B cell (primary cell): ENCODE measurements around the gene PMVK. TPM values are rescaled to one million over a fixed set of nuclear protein-coding genes. Genes with fewer than 3 reads are reported as not detected.

ENCODE experiments used
- ATAC-seq: fragments of 200-7000 bp; cut with Tn5 transposase; one replicate; pipeline ENCODE4 v1.10.0; 2021; ENCODE audit warnings: low read depth, mild to moderate bottlenecking, moderate number of reproducible peaks, moderate library complexity
- CTCF ChIA-PET: fragments of 350-600 bp; sonication (Branson Sonifier 250); formaldehyde crosslinking; loops from one replicate; lab custom pipeline; 2021; ENCODE audit warnings: antibody characterized with exemption, inconsistent platforms; lab: Charles Lee
- POLR2A ChIA-PET: fragments of 350-600 bp; sonication (Branson Sonifier 250); formaldehyde crosslinking; loops from one replicate; lab custom pipeline; 2021; ENCODE audit warnings: antibody characterized with exemption; lab: Charles Lee
- DNase-seq: peaks from one replicate; pipeline ENCODE4 v3.0.0; 2013
- H2AFZ ChIP-seq: 2 replicates; pipeline ENCODE4 v1.6.1; 2012; ENCODE audit warnings: mild to moderate bottlenecking, low read depth, low read length; ENCODE audit not compliant: insufficient read depth, poor library complexity, severe bottlenecking
- H3K27ac ChIP-seq, 2 donors: 1 replicate in 1 of 2; 2 replicates in 1 of 2; pipeline ENCODE4 v1.5.1; 2012 to 2013; ENCODE audit warnings: low read length in 2 of 2, mild to moderate bottlenecking in 2 of 2, moderate library complexity in 1 of 2
- H3K27me3 ChIP-seq, 4 experiments: fragments of 200-600 bp in 1 of 4; sonication (generic) in 1 of 4; replicated peaks in 1 of 4; 1 replicate in 2 of 4; 2 replicates in 2 of 4; pipeline versions ENCODE4 v1.6.1 to v1.7.0; 2013 to 2016; ENCODE audit warnings: low read length in 3 of 4, mild to moderate bottlenecking in 2 of 4, mixed read lengths in 1 of 4, moderate library complexity in 1 of 4; ENCODE audit not compliant: insufficient read depth in 4 of 4, control insufficient read depth in 3 of 4; ENCODE audit errors: control extremely low read depth in 1 of 4
- H3K36me3 ChIP-seq, 2 experiments: replicated peaks in 1 of 2; 1 replicate in 1 of 2; 2 replicates in 1 of 2; pipeline versions ENCODE4 v1.6.1 to v1.7.1; 2013; ENCODE audit warnings: low read length in 1 of 2; ENCODE audit not compliant: insufficient read depth in 2 of 2, control insufficient read depth in 1 of 2; ENCODE audit errors: control extremely low read depth in 1 of 2, extremely low read depth in 1 of 2
- H3K4me1 ChIP-seq, 2 donors: fragments of 200-600 bp in 1 of 2; sonication (generic) in 1 of 2; 1 replicate in 1 of 2; 2 replicates in 1 of 2; pipeline versions ENCODE4 v1.5.1 to v1.6.1; 2013 to 2017; ENCODE audit warnings: low read length in 2 of 2; ENCODE audit not compliant: control insufficient read depth in 2 of 2, insufficient read depth in 2 of 2
- H3K4me2 ChIP-seq: replicated peaks from 2 replicates; pipeline ENCODE3; 2012; ENCODE audit warnings: mild to moderate bottlenecking, low read depth, low read length; ENCODE audit not compliant: poor library complexity, severe bottlenecking
- H3K4me3 ChIP-seq, 5 experiments: fragments of 200-600 bp in 1 of 5; sonication (generic) in 1 of 5; 1 replicate in 3 of 5; 2 replicates in 2 of 5; pipeline versions ENCODE4 v1.5.1 to v1.7.0; 2011 to 2016; ENCODE audit warnings: low read length in 4 of 5, mild to moderate bottlenecking in 4 of 5, low read depth in 2 of 5, control low read depth in 1 of 5, moderate library complexity in 1 of 5; ENCODE audit not compliant: insufficient read depth in 1 of 5; ENCODE audit errors: control extremely low read depth in 1 of 5, extremely low read depth in 1 of 5
- H3K79me2 ChIP-seq: fragments of 200-600 bp; sonication (generic); one replicate; pipeline ENCODE4 v1.6.0; 2016; ENCODE audit warnings: low read length; ENCODE audit not compliant: control insufficient read depth, insufficient read depth
- H3K9ac ChIP-seq: fragments of 200-600 bp; sonication (generic); 2 replicates; pipeline ENCODE4 v1.6.1; 2017; ENCODE audit warnings: mild to moderate bottlenecking, low read length, moderate library complexity
- H3K9me3 ChIP-seq, 3 donors: one replicate each; pipeline versions ENCODE4 v1.6.1 to v1.7.1; 2013; ENCODE audit warnings: low read length in 2 of 3; ENCODE audit not compliant: control insufficient read depth in 2 of 3, insufficient read depth in 1 of 3; ENCODE audit errors: control extremely low read depth in 1 of 3
- H4K20me1 ChIP-seq: 2 replicates; pipeline ENCODE4 v1.6.0; 2012; ENCODE audit warnings: mild to moderate bottlenecking, low read length; ENCODE audit not compliant: insufficient read depth, control insufficient read depth, poor library complexity, severe bottlenecking
- H3K27ac Mint-ChIP-seq: one replicate; pipeline ENCODE4 v1.8.0; 2021; ENCODE audit warnings: mixed read lengths
- H3K27me3 Mint-ChIP-seq: one replicate; pipeline ENCODE4 v1.8.0; 2021; ENCODE audit warnings: mixed read lengths
- H3K4me1 Mint-ChIP-seq: one replicate; pipeline ENCODE4 v1.8.0; 2021; ENCODE audit warnings: mixed read lengths
- H3K4me3 Mint-ChIP-seq: one replicate; pipeline ENCODE4 v1.8.0; 2021; ENCODE audit warnings: mixed read lengths
- H3K9me3 Mint-ChIP-seq: one replicate; pipeline ENCODE4 v1.8.0; 2022; ENCODE audit warnings: mixed read lengths; ENCODE audit not compliant: insufficient read depth
- EZH2 ChIP-seq: IDR thresholded peaks from 2 replicates; pipeline ENCODE4 v1.6.1; 2012; ENCODE audit warnings: borderline replicate concordance, low read depth, mild to moderate bottlenecking, moderate library complexity, low read length; ENCODE audit not compliant: insufficient read depth, poor library complexity, severe bottlenecking
- WGBS: methylation state at CpG from one replicate; pipeline ENCODE4 v1.1.5; 2013; ENCODE audit warnings: missing lambda C conversion rate; ENCODE audit not compliant: insufficient coverage; 5-methylcytosine and 5-hydroxymethylcytosine counted together
- intact Hi-C: fragments of 100-400 bp; cut with micrococcal nuclease; formaldehyde crosslinking; loops from one replicate; pipeline ENCODE4 v1.10.0; 2022
- polyA plus RNA-seq: library from polyadenylated mRNA; depleted of rRNA; stranded (reverse); fragments of >200 nt; gene quantifications from 2 replicates; pipeline ENCODE4 v1.2.3, GENCODE V29; 2012
- total RNA-seq, 2 donors: library from RNA; stranded (reverse); fragments of 120-200 nt in 1 of 2; gene quantifications; 1 replicate in 1 of 2; 2 replicates in 1 of 2; pipeline versions ENCODE4 v1.2.3 to v1.2.4, GENCODE V29; 2013 to 2022
- TF ChIP-seq, protein P1 (sequence below): fragments of 200-600 bp; IDR thresholded peaks from one replicate; pipeline ENCODE4 v1.8.0; 2022; ENCODE audit warnings: antibody characterized with exemption, mild to moderate bottlenecking

Gene PMVK
- total and polyA plus RNA-seq, 2 donors (not counting 1 experiment from before 2014, with no cell fraction given): 15.0 to 15.4 TPM

DNA sequence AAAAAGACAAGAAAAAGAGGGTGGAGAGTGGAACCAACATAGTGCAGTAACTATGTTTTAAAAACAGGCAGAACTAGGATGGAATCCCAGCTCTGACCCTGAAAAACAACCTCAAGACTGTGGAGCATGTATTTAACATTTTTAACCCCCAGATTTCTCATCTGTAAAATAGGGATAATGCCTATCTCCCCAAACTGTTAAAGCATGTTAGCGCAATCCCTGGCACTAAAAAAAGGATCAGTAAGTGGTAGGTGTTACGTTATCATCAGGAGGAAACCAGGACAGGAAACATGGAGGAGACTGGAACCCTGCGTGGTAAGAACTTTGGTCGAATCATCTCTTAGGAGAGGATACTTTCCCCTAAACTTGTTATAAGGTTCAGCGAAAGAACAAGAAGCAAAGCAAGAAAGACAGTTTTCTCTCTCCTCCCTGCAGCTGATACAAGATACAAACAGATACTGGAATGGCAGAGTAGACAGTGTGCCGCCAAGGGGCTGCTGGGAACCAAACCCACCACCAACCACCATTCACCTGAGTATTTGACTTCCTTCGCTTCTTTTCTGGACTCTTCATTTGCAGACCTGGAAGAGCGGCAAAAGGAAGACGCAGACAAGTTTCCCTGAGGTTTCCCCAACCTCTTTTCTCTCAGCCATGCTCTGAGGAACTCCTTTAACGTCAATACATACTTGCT is 24.1 kb upstream of the PMVK start:
- ATAC-seq: no peak
- Histone ChIP-seq H4K20me1 (peaks cover 27% of the 10 kb centered on the region), H3K36me3 (peaks cover 6 to 40% of the 10 kb centered on the region in 2 experiments), H3K9ac (peak overlapping the region; percentile 86), H3K9me3 (no peaks in the 10 kb centered on the region), H3K4me1 (peaks cover 26 to 41% of the 10 kb centered on the region in 2 donors), H3K4me2 (peak overlapping the region; percentile 94), H3K27ac (peak overlapping the region; percentile 76 to 96), H3K4me3 (peak overlapping the region; percentile 62 to 91 (median 81)), H2AFZ (peak overlapping the region; percentile 8), H3K27me3 (no peaks in the 10 kb centered on the region), H3K79me2 (peaks cover 65% of the 10 kb centered on the region)
- Mint-ChIP-seq H3K4me3 (peak overlapping the region; percentile 91), H3K27ac (peak overlapping the region; percentile 93), H3K27me3 (no peaks in the 10 kb centered on the region), H3K4me1 (peaks cover 38% of the 10 kb centered on the region), H3K9me3 (no peaks in the 10 kb centered on the region)
- intact Hi-C loops: loop anchor here (1.0 to 2.0 kb wide), 5 partner anchors 13 to 402 kb away; partner anchors contain the start of genes FLAD1 and UBE2Q1
- DNase-seq: no peak
- 5% methylated on average over 3 of the region's 10 CpGs for WGBS
- no peak for TF ChIP-seq EZH2
- TF ChIP-seq, protein P1, sequence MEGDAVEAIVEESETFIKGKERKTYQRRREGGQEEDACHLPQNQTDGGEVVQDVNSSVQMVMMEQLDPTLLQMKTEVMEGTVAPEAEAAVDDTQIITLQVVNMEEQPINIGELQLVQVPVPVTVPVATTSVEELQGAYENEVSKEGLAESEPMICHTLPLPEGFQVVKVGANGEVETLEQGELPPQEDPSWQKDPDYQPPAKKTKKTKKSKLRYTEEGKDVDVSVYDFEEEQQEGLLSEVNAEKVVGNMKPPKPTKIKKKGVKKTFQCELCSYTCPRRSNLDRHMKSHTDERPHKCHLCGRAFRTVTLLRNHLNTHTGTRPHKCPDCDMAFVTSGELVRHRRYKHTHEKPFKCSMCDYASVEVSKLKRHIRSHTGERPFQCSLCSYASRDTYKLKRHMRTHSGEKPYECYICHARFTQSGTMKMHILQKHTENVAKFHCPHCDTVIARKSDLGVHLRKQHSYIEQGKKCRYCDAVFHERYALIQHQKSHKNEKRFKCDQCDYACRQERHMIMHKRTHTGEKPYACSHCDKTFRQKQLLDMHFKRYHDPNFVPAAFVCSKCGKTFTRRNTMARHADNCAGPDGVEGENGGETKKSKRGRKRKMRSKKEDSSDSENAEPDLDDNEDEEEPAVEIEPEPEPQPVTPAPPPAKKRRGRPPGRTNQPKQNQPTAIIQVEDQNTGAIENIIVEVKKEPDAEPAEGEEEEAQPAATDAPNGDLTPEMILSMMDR: no peak
- POLR2A ChIA-PET: interaction anchor here (0.5 to 2.5 kb wide), 10 partner anchors 14 to 189 kb away, joined by 3 to 26 read pairs (median 6); partner anchors contain the start of genes CKS1B and PMVK
- CTCF ChIA-PET: interaction anchor here (0.7 to 6.5 kb wide), 10 partner anchors 8 to 101 kb away, joined by 3 to 61 read pairs (median 8); partner anchors contain the start of genes CKS1B, LENEP, PMVK and SHC1

GRCh38 chr1:154959426-154959780 is 22.9 kb upstream of the PMVK start:
- H2AFZ ChIP-seq: no peak overlapping the region
- H3K4me3 ChIP-seq: no peak overlapping the region
- 96% methylated on average over 4 of the region's 7 CpGs for WGBS
- H4K20me1 ChIP-seq: peaks cover 36% of the 10 kb centered on the region
- no peak for TF ChIP-seq EZH2
- TF ChIP-seq, protein P1: no peak
- ChIA-PET POLR2A (no interaction called here), CTCF (interaction anchor here (0.7 to 6.5 kb wide), 4 partner anchors 13 to 60 kb away, joined by 3 to 38 read pairs (median 4); partner anchors contain the start of genes CKS1B, FLAD1 and SHC1)
- no peaks in the 10 kb centered on the region for H3K27me3 ChIP-seq
- peaks cover 72% of the 10 kb centered on the region for H3K79me2 ChIP-seq
- H3K4me3 Mint-ChIP-seq: peak overlapping the region; percentile 50
- H3K4me1 ChIP-seq: peaks cover 38 to 53% of the 10 kb centered on the region in 2 donors
- H3K9ac ChIP-seq: no peak overlapping the region
- H3K36me3 ChIP-seq: peaks cover 0 to 34% of the 10 kb centered on the region in 2 experiments
- intact Hi-C loops: loop anchor here (5.0 kb wide), 1 partner anchor 352 kb away; the partner anchor contains the start of gene ADAR
- peaks cover 50% of the 10 kb centered on the region for H3K4me1 Mint-ChIP-seq
- no peaks in the 10 kb centered on the region for H3K27me3 Mint-ChIP-seq
- H3K27ac Mint-ChIP-seq: peak overlapping the region; percentile 61
- no peaks in the 10 kb centered on the region for H3K9me3 Mint-ChIP-seq
- H3K9me3 ChIP-seq: no peaks in the 10 kb centered on the region
- H3K27ac ChIP-seq: no peak overlapping the region
- no peak overlapping the region for H3K4me2 ChIP-seq
- ATAC-seq (no peak), DNase-seq (no peak)
